ENCODE data around the gene AR. TPM values are rescaled to one million over a fixed set of nuclear protein-coding genes. Genes with fewer than 3 reads are reported as not detected.
A peak's percentile ranks its signal among the peaks of the same experiment; 100 is the strongest.

AR gene
- total RNA-seq, 1 experiment from 2014 or later = 4.2 TPM

GRCh38 chrX:67563469-67564448 is 19.9 kb downstream of the AR start:
- peak; percentile 64 for DNase-seq (ENCODE audit: low read depth)

DNA sequence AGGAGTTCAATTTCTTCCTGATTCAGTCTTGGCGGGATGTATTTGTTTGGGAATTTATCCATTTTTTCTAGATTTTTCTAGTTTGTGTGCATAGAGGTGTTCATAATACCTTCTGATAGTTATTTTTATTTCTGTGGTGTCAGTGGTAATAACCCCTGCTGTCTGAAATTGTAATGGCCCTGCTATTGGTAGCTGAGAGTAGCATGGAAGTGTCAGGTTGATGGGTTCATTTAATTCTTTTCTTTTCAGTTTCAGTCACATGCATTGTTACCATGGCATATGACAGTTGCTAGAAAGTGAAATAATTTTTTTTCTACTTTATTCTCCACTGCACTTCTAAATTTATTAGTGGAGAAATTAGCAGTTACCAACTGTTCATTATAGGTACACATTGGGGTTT is 20.7 kb downstream of the AR start:
- no peak for DNase-seq (ENCODE audit: low read depth)

DNA sequence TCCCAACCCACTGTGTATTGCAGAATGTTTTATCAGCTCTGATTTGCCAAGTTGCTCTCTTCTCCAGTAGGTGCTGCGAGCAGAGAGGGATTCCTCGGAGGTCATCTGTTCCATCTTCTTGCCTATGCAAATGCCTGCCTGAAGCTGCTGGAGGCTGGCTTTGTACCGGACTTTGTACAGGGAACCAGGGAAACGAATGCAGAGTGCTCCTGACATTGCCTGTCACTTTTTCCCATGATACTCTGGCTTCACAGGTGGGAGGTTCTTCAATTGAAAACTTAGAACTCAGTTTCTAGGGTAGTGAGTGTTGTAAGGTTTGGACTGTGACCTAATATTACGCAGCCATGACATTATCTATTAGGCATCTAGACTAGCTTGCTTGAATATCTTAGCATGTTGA is 24.9 kb downstream of the AR start:
- no peak for DNase-seq (ENCODE audit: low read depth)

DNA sequence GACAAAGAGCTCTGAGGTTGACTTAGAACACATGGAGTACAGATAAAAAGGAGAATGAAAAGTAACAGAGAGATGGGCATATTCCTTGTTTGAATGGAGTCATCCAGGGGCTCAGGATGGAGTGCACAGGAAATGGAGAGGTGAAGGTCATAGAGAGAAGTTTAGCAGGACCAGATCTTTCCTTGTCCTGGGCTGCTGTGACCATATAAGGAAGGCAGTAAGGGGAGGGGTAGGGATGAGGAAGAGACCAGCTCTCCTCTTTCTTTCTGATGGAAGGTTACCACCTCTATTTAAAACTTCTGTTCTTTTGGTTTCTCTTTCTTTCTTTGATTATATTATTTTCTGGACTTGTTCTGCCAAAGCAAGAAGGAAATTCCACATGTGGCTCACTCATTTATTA is 27.0 kb downstream of the AR start:
- DNase-seq (ENCODE audit: low read depth) = peak; percentile 28

GRCh38 chrX:67574696-67575095 is 30.9 kb downstream of the AR start:
- DNase-seq (ENCODE audit: low read depth) = peak; percentile 58

- DNase-seq (ENCODE audit: low read depth) = no peak
Observed at GRCh38 chrX:67582436-67582835, 38.6 kb downstream of the AR start.

GRCh38 chrX:67583171-67583570 is 39.4 kb downstream of the AR start:
- DNase-seq (ENCODE audit: low read depth) = no peak

GRCh38 chrX:67585401-67585800 is 41.6 kb downstream of the AR start:
- no peak for DNase-seq (ENCODE audit: low read depth)

DNA sequence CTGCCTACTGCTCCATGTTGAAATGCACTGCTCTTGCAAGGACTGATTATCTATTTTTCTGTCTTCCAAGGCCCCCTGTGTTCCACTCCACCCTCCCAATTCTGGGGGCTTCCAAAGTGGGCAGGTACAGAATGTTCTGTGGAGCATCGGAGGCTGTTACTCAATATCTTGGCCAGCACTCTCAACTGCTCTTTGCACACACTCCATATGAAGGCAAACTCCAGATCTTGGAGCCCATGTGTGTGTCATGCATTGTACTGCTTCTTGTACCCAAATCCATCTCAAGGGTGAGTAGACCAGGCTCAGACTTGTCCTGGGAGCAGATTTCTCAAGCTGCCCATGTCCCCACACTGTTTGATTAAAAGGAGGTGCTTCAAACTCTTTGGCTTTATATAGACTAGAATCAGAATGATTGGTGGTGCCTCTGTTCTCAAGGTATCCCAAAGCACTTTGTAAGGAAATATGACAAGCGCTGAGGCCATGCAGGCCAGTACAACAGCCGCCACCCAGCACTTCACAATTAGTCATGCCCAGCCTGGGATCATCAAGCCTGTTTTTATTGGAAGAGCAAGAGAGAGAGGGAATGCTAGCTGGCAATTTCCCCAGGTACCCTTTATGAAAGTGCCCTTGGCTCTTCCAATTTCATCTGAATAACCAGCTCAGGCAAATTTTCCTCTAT is 44.3 kb downstream of the AR start:
- DNase-seq (ENCODE audit: low read depth) = peak; percentile 67

DNA sequence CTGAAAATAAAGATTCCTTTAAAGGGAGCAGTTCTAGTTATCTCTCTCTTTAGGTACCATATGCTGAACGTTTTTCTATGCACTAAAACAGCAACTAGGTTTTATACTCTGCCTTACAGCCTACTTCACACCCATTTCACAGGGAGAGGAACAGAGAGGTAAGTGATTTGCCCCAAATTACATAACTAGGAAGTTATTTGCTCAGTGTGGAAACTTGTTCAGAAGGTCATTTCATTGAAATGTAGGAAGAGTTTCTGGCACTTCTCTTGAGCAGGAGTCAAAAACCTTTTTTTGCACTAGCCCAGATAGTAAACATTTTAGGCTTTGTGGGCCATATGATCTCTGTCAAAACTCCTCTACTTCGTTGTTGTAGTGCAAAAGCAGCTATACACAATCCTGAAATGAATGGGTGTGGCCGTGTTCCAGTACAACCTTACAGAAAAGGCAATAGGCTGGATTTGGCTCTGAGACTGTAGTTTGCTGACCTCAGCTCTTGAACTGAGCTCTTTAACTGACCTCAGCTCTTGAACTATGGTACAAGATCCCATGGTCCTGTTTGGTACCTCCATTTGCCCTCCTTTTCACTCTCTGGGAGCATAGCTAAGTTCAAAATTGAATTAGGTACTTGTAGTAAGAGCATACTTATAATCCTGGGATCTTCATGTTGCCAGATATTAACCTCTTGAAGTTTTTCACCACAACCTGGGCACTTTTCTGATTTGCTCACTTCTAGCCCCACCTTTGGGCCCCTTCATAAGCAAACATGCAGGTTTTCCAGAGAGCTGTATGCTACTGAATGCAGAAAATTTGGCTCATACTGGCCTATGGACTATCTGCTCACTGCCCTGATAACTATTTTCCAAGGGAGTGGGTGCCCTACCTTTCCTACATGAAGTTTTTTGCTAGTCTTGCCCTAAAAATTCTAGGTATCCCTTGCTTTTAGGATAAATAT is 53.3 kb downstream of the AR start:
- DNase-seq (ENCODE audit: low read depth) = no peak

- no peak for DNase-seq (ENCODE audit: low read depth)
Observed at GRCh38 chrX:67599532-67599931, 55.7 kb downstream of the AR start.

GRCh38 chrX:67601771-67602170 is 58.0 kb downstream of the AR start:
- peak; percentile 38 for DNase-seq (ENCODE audit: low read depth)

DNA sequence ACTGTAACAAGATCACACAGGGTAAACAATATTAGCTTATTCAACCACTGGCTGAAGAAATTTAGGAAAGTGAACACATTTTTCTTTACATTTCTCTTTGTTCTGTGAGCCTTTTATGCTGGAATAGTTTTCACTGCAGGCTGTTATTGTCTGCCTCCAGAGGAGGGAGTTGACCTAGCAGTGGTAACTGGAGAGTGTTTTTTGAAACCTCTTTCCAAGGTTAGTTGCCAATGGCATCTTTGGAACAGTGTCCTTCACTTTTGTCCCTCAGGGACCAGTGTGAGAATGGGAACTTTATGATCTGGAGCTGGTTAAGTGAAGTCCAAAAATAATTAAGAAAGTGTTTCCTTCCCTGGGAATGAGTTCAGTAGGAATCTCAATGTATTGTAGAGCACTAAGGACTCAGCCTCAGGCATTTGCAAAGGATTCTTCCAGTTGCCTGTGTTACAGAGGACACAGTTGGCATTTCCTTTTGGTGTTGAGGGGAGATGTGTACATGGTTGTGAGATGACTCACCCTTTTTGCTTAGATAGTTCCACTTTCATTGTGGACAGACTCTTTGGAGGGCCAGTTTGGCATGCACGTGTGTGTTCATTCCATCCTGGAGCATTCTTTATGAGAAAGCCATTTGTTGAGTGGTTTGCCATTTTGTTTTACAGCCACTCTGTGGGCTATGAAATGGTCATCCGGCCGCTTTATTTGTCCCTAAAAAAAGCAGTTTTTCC is 61.3 kb downstream of the AR start:
- peak; percentile 94 for DNase-seq (ENCODE audit: low read depth)

GRCh38 chrX:67607466-67607865 is 63.6 kb downstream of the AR start:
- DNase-seq (ENCODE audit: low read depth) = no peak

- DNase-seq (ENCODE audit: low read depth) = no peak
Observed at GRCh38 chrX:67610282-67610681, 66.5 kb downstream of the AR start.

GRCh38 chrX:67612231-67612630 is 68.4 kb downstream of the AR start:
- peak; percentile 72 for DNase-seq (ENCODE audit: low read depth)

- peak; percentile 35 for DNase-seq (ENCODE audit: low read depth)
Observed at GRCh38 chrX:67613366-67613765, 69.5 kb downstream of the AR start.

DNA sequence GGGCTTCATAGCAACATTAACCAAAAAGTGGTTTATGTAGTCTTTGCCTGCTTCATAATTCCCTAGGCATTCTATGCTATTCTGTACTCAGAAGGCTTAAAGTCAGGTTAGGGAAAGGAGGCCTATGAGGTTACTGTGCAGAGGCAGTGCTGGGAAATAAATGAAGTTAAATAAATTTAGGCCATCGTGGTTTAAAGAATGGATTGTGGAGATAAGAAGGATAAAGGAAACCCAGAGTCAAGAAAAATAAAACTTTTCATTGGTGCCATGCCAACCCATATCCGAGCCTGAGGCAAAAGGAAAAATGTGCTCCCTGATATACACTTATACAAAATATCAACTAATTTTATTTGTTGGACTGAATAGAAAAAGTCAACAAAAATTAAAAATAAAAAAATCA is 70.2 kb downstream of the AR start:
- peak; percentile 54 for DNase-seq (ENCODE audit: low read depth)

GRCh38 chrX:67614423-67614822 is 70.6 kb downstream of the AR start:
- peak; percentile 68 for DNase-seq (ENCODE audit: low read depth)

- DNase-seq (ENCODE audit: low read depth) = peak; percentile 80
Observed at GRCh38 chrX:67619253-67619652, 75.4 kb downstream of the AR start.

GRCh38 chrX:67622053-67622585 is 78.3 kb downstream of the AR start:
- no peak for DNase-seq (ENCODE audit: low read depth)
